GM23248 (cell line): ENCODE data around the gene SYNGR3. TPM values are rescaled to one million over a fixed set of nuclear protein-coding genes. Genes with fewer than 3 reads are reported as not detected.
A peak's percentile ranks its signal among the peaks of the same experiment; 100 is the strongest.
"Not testable (repeated sequence)": the region's sequence is repeated elsewhere in the genome, so short reads cannot be mapped to it uniquely, and the experiment has no call there.

ENCODE experiments used
- DNase-seq: peaks from one replicate; pipeline ENCODE4 v3.0.0-alpha.2; 2015
- H2AFZ ChIP-seq: fragments of 200-600 bp; sonication (generic); 2 replicates; pipeline ENCODE4 v1.6.1; 2016; ENCODE audit warnings: antibody characterized with exemption
- H3F3A ChIP-seq: fragments of 200-600 bp; sonication (generic); 2 replicates; pipeline ENCODE4 v1.6.1; 2016; ENCODE audit warnings: mild to moderate bottlenecking, antibody characterized with exemption, mixed run types; ENCODE audit not compliant: insufficient read depth
- H3K27ac ChIP-seq: fragments of 200-600 bp; sonication (generic); 2 replicates; pipeline ENCODE4 v1.5.1; 2016; ENCODE audit warnings: mild to moderate bottlenecking
- H3K27me3 ChIP-seq: fragments of 200-600 bp; sonication (generic); replicated peaks from 2 replicates; pipeline ENCODE4 v1.6.1; 2016; ENCODE audit warnings: mild to moderate bottlenecking; ENCODE audit not compliant: insufficient read depth
- H3K36me3 ChIP-seq: fragments of 200-600 bp; sonication (generic); 2 replicates; pipeline ENCODE4 v1.6.1; 2016; ENCODE audit warnings: low read depth, mild to moderate bottlenecking
- H3K4me1 ChIP-seq: fragments of 200-600 bp; sonication (generic); 2 replicates; pipeline ENCODE4 v1.6.1; 2016; ENCODE audit warnings: mild to moderate bottlenecking; ENCODE audit not compliant: insufficient read depth
- H3K4me2 ChIP-seq: fragments of 200-600 bp; sonication (generic); one replicate; pipeline ENCODE4 v1.6.1; 2016; ENCODE audit warnings: mild to moderate bottlenecking; ENCODE audit not compliant: unreplicated experiment
- H3K4me3 ChIP-seq: fragments of 200-600 bp; sonication (generic); 2 replicates; pipeline ENCODE4 v1.5.1; 2016; ENCODE audit warnings: mild to moderate bottlenecking
- H3K79me2 ChIP-seq: fragments of 200-600 bp; sonication (generic); 2 replicates; pipeline ENCODE4 v1.6.1; 2016; ENCODE audit warnings: mild to moderate bottlenecking; ENCODE audit not compliant: insufficient read depth
- H3K9ac ChIP-seq: fragments of 200-600 bp; sonication (generic); 2 replicates; pipeline ENCODE4 v1.6.1; 2016; ENCODE audit warnings: mild to moderate bottlenecking
- H3K9me2 ChIP-seq: fragments of 200-600 bp; sonication (generic); 2 replicates; pipeline ENCODE4 v1.6.1; 2016; ENCODE audit warnings: mixed run types, mild to moderate bottlenecking, moderate library complexity; ENCODE audit not compliant: insufficient read depth
- H3K9me3 ChIP-seq: fragments of 200-600 bp; sonication (generic); one replicate; pipeline ENCODE4 v1.6.1; 2017; ENCODE audit warnings: low read depth
- H4K20me1 ChIP-seq: fragments of 200-600 bp; sonication (generic); 2 replicates; pipeline ENCODE4 v1.6.0; 2016; ENCODE audit not compliant: insufficient read depth
- EZH2 ChIP-seq: fragments of 200-600 bp; sonication (generic); IDR thresholded peaks from 2 replicates; pipeline ENCODE4 v1.6.1; 2018; ENCODE audit warnings: antibody characterized with exemption, mild to moderate bottlenecking; ENCODE audit not compliant: insufficient read depth, poor library complexity, severe bottlenecking
- EZH2phosphoT487 ChIP-seq: fragments of 200-600 bp; sonication (generic); IDR thresholded peaks from 2 replicates; pipeline ENCODE4 v1.6.1; 2018; ENCODE audit warnings: antibody characterized with exemption, moderate library complexity, mild to moderate bottlenecking, low read depth; ENCODE audit not compliant: insufficient read depth
- WGBS, 2 experiments: methylation state at CpG; one replicate each; pipeline ENCODE4 v1.1.6; 2015 to 2017; ENCODE audit warnings: low lambda C conversion rate in 2 of 2, low coverage in 1 of 2; ENCODE audit errors: missing lambda C conversion rate in 2 of 2; 5-methylcytosine and 5-hydroxymethylcytosine counted together
- in situ Hi-C: fragments of 300-500 bp; cut with MboI; formaldehyde crosslinking; loops from 2 replicates; pipeline ENCODE4 v1.15.0; 2020
- polyA plus RNA-seq: library from polyadenylated mRNA; unstranded; fragments of >200 nt; fragmentation: Nextera tagmentation; extraction: Ambion mirVana; gene quantifications from 2 replicates; pipeline ENCODE4 v1.2.1, GENCODE V29; 2016
- total RNA-seq: library from RNA; depleted of rRNA; stranded (reverse); fragments of >200 nt; shearing (Covaris generic); gene quantifications from 2 replicates; pipeline ENCODE4 v1.2.3, GENCODE V29; 2014

Gene SYNGR3
- total and polyA plus RNA-seq, 2 experiments from 2014 or later = 0.22 to 1.3 TPM

DNA sequence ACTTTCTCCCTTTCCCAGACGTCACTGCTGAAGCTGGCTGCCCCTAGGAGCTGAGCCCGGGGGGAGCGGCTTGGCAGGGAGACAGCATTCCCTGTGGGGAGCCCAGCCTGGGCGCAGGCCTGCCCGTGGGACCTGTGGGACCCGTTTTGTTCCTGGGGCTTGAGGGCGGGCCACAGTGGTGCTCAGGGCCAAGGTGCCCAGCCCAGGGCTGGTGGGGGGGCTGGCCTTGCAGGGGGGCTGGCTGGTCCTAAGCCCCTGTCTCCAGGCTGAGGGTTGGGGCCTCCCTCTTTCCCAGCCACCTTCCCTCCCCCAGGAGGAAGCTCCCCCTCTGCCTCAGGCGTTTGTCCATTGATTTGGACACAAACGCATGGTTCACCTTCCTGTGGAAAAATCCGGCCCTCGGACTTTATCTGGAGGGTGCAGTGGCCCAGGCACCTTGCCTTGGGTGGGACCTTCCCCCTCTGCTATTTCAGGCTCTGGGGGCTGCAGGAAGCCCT lies 41.4 kb downstream of the SYNGR3 start:
- Histone ChIP-seq H3K4me1 (peaks cover 24% of the 10 kb centered on the region), H3K27ac (no peak overlapping the region), H3K79me2 (peaks cover 7% of the 10 kb centered on the region; the same call in 1 of the 2 replicates), H2AFZ (no peak overlapping the region), H3K9me2 (no peaks in the 10 kb centered on the region), H3K27me3 (no peaks in the 10 kb centered on the region), H3K9me3 (no peaks in the 10 kb centered on the region), H3K36me3 (no peaks in the 10 kb centered on the region), H3K4me3 (no peak overlapping the region), H3K9ac (no peak overlapping the region), H3K4me2 (no peak overlapping the region), H3F3A (no peaks in the 10 kb centered on the region), H4K20me1 (no peaks in the 10 kb centered on the region)
- in situ Hi-C loops = no loop called here
- TF ChIP-seq EZH2phosphoT487 (no peak), EZH2 (no peak)
- 69 to 76% methylated on average over 10 of the region's 11 CpGs for WGBS, 2 experiments
- no peak for DNase-seq

GRCh38 chr16:2032285-2033056 lies 42.7 kb downstream of the SYNGR3 start:
- Histone ChIP-seq H3K9ac (peak overlapping the region; percentile 76), H3K27me3 (no peaks in the 10 kb centered on the region), H3K4me3 (no peak overlapping the region), H3K4me2 (peak overlapping the region; percentile 55), H3K79me2 (peaks cover 12% of the 10 kb centered on the region; the same call in 1 of the 2 replicates), H4K20me1 (no peaks in the 10 kb centered on the region), H3F3A (no peaks in the 10 kb centered on the region), H2AFZ (peak overlapping the region; percentile 73; the same call in 1 of the 2 replicates), H3K9me2 (no peaks in the 10 kb centered on the region), H3K27ac (peak overlapping the region; percentile 81), H3K36me3 (no peaks in the 10 kb centered on the region), H3K9me3 (no peaks in the 10 kb centered on the region), H3K4me1 (peaks cover 26% of the 10 kb centered on the region)
- DNase-seq = peak; percentile 44
- WGBS, 2 experiments = 47 to 70% methylated on average over 9 to 10 of the region's 15 CpGs
- in situ Hi-C loops = no loop called here
- TF ChIP-seq EZH2phosphoT487 = no peak
- TF ChIP-seq EZH2 = no peak

DNA sequence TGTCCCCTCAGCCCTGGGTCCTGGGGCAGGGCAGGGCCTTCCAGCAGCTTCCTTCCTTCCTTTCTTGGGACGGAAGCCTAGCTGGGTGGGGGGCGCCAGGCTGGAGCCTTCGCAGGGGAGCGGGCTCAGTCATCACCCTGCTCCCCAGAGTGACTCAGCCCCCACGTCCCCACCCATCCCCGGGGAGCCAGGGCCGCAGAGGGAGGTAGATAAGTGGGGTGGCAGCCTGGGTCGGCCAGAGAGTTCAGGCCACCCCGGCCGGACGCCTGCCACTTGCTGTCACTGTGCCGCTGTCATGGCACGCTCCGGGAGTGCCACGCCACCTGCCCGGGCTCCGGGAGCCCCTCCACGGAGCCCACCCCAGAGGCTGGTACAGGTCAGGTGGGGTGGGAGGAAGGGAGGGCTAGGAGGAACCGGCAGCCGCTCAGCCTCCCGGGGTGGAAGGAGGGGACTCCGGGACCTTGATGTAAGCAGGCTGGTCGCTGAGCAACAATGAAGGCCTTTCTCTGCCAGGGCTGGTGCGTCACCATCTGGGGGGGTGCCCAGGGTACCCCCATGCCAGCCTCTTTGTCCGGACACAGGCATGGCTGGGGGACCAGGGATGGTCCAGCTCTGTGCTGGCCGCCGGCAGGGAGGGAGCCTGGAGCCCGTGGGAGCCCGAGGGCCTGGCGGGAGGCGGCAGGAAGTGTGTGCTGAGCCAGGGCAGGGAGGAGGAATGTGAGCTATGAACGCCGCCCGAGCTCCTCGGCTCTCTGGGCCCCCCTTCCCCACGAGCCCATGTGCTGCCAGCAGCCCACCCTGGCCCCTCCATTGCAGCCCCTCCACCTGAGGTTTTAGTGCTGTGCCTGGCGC lies 43.5 kb downstream of the SYNGR3 start:
- Histone ChIP-seq H3K4me3 (peak overlapping the region; percentile 42), H3K36me3 (no peaks in the 10 kb centered on the region), H3K9me3 (no peaks in the 10 kb centered on the region), H3K79me2 (peaks cover 12% of the 10 kb centered on the region; the same call in 1 of the 2 replicates), H3K9me2 (no peaks in the 10 kb centered on the region), H3K4me2 (peak overlapping the region; percentile 55), H3K9ac (peak overlapping the region; percentile 76), H3K27ac (peak overlapping the region; percentile 81), H4K20me1 (no peaks in the 10 kb centered on the region), H3K4me1 (peaks cover 26% of the 10 kb centered on the region), H3F3A (no peaks in the 10 kb centered on the region), H2AFZ (peak overlapping the region; percentile 73), H3K27me3 (no peaks in the 10 kb centered on the region)
- in situ Hi-C loops = no loop called here
- peak; percentile 83 for DNase-seq
- WGBS, 2 experiments = 20 to 22% methylated on average over 23 to 32 of the region's 37 CpGs
- TF ChIP-seq EZH2phosphoT487 = no peak
- TF ChIP-seq EZH2 = no peak

GRCh38 chr16:2033909-2034695 lies 44.3 kb downstream of the SYNGR3 start:
- Histone ChIP-seq H3K27ac (peak overlapping the region; percentile 81), H3K9ac (peak overlapping the region; percentile 76), H3K4me2 (peak overlapping the region; percentile 55), H3K4me3 (peak overlapping the region; percentile 42), H3K4me1 (peaks cover 26% of the 10 kb centered on the region), H3K79me2 (peaks cover 12% of the 10 kb centered on the region; the same call in 1 of the 2 replicates), H2AFZ (peak overlapping the region; percentile 73)
- H3K9me2 ChIP-seq, H3F3A ChIP-seq, H3K27me3 ChIP-seq, H4K20me1 ChIP-seq, H3K9me3 ChIP-seq, H3K36me3 ChIP-seq, in situ Hi-C loops: not testable (repeated sequence)
- WGBS, 2 experiments = 76 to 87% methylated on average over 12 to 17 of the region's 32 CpGs
- DNase-seq = peak; percentile 23
